ENCODE results near the gene GBA2.

GBA2 gene

DNA sequence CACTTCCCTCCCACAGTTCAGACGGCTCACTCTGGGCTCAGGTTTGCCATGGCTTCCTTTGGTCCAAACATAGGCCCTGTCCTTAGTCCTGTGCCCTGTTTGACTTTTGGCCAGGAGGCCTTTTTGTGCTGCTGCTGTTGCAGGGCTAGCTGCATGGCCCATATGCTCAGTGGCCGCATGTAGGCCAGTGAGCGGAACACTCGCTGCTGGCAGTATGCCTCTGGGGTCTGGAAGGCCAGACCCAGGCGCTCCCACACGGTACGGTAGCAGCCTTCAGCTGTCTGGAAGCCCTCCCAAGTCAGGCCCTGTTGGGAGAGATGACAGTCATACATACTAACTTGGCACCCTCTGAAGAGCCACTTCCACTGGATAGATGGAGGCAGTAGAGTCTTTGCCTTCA is 11.9 kb downstream of the GBA2 start:
- no peak for DNase-seq (ENCODE audit: low read depth)

DNA sequence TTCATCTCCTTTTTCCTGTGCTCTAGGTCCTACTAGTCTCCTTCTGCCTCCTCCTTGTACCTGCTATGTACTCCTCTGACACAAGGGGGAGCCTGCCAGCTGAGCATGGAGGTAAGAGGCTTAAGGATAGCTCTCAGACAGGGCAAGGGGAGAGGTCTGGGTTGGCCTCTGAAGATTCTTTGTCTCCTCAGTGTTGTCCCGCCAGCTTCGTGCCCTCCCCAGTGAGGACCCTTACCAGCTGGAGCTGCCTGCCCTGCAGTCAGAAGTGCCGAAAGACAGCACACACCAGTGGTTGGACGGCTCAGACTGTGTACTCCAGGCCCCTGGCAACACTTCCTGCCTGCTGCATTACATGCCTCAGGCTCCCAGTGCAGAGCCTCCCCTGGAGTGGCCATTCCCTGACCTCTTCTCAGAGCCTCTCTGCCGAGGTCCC is 12.8 kb downstream of the GBA2 start:
- DNase-seq (ENCODE audit: low read depth): no peak

DNA sequence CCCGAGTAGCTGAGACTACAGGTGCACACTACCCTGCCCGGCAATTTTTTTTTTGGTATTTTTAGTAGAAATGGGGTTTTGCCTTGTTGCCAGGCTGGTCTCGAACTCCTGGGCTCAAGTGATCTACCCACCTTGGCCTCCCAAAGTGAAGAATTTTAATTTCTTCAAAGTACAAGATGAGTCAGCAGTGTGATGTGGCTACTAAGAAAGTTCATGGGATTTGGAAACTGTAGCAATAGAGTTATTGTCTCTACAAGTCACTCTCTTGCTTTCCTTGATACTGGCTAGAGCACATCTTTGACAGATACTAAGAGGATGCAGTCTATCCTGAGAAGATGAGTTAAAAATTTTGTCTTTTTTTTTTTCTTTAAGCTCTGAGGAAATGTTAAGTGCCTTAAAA is 14.9 kb downstream of the GBA2 start:
- no peak for DNase-seq (ENCODE audit: low read depth)

DNA sequence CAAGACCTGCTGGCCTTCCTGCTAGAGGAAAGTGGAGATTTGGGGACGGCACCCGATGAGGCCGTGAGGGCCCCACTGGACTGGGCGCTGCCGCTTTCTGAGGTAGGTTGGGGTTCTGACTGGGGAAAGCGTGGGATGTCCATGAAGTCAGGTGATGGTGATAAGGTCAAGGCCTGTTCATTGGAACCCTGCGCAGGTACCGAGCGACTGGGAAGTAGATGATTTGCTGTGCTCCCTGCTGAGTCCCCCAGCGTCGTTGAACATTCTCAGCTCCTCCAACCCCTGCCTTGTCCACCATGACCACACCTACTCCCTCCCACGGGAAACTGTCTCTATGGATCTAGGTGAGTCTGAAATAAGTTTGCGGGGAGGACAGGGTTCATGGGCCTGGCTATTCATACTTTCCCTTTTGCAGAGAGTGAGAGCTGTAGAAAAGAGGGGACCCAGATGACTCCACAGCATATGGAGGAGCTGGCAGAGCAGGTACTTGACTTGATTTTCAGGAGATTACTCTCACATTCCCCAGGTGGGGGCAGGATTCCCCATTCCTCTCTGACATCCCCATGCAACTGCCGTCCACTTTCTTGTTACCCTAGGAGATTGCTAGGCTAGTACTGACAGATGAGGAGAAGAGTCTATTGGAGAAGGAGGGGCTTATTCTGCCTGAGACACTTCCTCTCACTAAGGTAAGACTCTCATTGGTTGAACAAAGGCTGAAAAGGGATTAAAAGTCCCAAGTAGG is 16.1 kb downstream of the GBA2 start:
- no peak for DNase-seq (ENCODE audit: low read depth)

DNA sequence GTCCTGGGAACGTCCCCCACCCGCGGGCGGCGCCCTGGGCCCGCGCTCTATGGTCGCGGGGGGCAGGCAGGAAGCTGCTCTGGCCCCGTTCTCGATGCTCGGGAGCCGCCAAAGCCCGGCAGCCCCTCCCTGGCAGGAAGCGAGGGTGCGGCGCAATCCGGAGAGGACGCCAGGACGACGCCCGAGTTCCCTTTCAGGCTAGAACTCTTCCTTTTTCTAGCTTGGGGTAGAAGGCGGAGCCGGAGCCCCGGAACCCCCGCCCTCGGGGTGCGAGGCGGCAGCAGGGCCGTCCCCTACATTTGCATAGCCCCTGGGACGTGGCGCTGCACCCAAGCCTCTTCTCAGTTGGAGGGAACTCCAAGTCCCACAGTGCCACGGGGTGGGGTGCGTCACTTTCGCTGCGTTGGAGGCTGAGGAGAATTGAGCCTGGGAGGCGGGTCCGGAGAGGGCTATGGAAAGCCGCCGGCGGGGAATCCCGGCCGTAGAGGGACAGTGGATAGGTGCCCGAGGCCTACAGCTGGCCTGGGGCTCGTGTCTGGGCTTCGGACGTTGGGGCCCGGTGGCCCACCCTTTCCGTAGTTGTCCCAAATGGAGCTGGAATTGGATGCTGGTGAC is 16.7 kb downstream of the GBA2 start, which contains the start of the genes CREB3 and TLN1:
CREB3 (plus strand) TSS at position 482 of the 615 bp plus-strand sequence; CDS start at position 589, 107 bp downstream.
TLN1 (minus strand) TSS at position 11 of the 615 bp plus-strand sequence. CDS start 6,501 bp downstream, outside the sequence.
- peak; percentile 93 for DNase-seq (ENCODE audit: low read depth)

DNA sequence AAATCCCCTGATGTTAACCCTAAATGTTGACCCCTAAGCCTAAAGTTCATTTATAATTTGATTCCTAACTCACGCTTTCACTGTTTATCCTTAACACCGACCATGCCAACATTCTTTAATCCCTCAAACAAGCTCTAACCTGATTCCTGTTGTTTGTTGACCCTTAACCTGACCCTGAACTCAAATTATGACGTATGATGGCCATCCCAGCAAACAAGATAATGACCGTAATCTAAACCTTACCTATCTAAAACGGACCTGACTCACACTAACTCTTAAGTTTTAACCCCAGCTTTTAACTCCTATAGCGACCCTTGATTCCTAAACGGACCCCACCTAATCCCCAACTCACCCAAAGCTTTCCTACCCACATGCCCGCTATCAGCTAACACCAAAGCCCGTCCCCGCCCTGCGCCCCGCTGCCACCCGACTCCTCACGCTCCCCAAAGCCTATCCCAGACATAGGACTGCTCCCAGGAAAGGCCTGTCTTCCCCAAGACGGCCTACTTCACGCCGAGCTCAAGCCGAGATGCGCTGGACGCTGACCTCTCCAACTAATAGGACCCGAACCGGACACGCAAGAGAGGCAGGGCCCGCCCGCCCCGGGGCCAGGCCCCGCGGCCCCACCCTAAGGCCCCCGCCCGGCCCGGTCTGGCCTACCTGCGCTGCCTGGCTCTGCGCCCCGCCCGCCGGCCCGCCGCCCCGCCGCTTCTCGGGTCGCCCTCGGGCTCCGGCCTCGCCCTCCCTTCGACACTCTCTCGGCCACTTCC is 17.4 kb downstream of the GBA2 start:
- no peak for DNase-seq (ENCODE audit: low read depth)

DNA sequence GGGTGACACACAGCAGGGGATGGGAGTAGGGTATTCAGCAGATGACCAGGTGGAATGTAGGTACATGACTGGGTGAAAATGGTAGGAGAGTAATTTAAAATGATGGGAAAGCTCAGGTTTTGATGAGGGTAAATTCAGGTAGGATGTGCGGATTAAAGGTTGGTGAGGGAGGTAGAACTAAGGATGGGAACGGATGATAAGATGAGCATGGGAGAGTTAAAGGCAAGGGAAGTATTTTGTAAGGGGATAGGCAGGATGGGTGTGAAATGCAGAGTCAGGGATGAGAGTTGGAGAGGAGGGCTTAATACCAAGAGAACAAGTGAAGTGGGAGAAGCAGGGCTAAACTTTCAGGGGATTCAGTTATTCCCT is 18.6 kb downstream of the GBA2 start:
- no peak for DNase-seq (ENCODE audit: low read depth)

DNA sequence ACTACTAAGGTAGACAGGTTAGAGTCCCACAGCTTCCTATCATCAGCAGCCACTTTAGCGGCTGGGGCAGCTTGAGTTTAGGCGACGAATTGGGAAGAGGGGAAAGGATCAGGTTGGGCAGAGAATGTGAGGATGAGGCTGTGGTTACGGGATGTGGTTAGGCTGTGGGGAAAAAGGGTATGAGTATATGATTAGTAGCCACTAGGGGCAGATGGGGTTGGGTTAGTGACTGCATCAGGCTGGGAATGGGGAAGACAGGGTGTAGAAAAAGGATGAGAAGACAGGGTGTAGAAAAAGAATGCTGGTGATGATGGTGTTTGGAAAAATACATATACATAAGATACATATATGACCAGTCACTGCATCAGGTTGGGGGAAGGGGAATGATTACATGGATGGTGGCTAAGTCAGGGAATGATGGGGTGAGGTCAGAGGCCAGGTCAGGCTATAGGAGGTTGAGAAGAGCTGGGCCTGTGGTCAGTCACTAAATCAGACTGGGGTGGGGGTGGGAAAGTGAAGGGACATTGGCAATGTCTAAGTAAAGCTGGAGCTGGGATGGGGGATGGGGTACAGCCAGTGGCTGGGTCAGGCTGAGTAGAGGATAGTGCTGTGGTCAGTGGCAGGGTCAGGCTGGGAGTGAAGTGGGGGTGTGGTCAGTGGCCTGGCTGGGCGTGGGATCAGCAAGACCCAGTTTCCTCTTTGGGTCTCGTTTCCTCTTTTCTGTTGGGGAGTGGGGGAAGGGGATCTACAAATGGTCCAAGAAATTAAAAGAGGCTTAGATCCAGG is 19.1 kb downstream of the GBA2 start:
- no peak for DNase-seq (ENCODE audit: low read depth)

DNA sequence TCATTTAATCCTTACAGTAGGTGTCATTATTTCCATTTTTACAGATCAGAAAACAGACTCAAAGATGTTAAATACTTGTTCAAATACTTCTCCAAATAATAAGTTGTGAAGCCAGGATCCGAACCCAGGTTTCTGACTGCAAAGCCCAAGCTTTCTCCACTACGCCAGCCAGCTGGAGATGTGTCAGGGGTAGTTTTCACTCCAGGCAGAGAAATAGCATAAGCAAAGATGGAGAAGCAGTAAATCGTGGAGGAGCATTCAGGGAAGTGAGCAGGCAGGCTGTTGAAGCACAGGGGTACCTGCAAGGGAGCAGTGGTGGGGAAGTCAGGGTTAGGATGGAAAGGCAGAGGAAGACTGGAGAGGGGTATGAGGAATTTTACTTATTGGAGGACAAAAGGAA is 19.9 kb downstream of the GBA2 start:
- no peak for DNase-seq (ENCODE audit: low read depth)

DNA sequence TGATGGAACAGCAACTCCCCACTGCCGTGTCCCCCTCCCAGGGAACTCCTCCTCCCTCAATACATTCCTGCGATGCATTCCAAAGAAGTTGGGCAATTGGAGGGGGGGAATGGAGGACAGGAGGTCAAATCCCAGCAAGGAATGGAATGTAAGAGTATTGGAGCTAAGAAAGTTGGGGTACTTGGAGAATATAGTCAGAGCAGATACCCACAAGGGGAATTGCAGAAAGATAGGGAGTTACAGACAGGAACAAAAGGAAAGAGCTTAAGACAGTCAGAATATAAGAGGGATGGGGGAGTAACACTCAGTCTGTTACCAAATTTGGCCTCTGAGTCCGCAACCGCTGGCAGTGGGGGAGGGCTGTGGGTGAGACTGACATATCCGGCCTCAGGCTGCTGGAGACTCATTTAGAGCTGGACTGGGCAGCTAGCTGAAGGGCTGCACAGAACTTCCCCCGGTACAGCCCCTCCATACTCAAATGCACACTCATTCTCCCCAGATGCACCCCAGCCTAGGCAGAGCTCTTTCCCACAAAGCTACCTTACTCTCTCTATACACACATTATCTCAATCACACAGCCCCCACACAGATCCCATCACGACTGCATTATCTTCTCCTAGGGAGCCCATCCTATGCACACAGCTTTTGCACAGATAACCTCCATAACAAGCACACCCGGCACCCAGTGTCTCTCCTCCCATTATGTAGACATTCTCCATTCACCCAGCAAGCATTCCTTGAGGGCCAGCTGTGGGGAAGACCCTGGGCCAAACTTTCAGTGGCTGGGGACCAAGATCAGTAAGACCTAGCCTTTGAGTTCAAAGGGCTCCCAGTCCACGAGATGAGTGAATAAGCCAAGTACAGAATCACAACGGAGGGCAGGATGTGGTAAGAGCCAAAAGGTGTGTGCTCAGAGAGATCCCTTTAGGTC is 20.7 kb downstream of the GBA2 start:
- peak; percentile 14 for DNase-seq (ENCODE audit: low read depth)

DNA sequence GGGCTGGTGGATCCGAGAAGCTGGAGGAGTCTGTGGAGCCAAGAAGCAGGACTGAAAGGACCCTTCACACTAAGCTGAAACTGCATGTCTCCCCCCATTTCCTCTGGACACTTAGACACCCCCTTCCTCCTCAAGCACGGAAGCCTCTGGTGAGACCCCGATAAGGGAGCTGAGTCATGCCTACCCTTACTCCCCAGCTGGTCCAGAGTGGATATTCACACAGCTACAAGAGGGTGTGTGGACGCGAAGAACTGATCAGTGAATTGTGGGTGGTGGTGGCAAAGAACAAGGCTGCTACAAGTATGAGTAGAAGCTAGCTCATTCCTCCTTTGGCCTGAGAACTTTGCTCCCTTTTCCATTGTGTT is 21.4 kb downstream of the GBA2 start:
- DNase-seq (ENCODE audit: low read depth): no peak

DNA sequence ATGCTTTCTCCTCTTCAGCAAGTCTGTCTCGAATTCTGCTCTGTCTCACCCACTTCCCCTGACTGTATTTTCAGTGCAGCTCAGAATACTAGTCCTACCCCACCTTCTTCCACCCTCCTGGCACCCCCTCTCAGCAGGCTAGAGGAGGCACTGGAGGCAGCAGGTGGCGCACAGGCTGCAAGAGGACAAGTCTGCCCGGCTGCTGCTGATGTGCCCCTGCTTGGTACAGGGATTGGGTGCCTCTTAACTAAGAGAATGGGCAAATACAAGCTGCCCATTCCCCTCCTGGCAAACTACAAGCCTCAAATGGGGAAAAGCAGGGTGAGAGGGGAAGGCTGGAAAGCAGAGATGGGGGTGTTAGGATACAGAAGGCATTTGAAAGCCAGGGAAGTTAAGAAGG is 22.1 kb downstream of the GBA2 start:
- no peak for DNase-seq (ENCODE audit: low read depth)

DNA sequence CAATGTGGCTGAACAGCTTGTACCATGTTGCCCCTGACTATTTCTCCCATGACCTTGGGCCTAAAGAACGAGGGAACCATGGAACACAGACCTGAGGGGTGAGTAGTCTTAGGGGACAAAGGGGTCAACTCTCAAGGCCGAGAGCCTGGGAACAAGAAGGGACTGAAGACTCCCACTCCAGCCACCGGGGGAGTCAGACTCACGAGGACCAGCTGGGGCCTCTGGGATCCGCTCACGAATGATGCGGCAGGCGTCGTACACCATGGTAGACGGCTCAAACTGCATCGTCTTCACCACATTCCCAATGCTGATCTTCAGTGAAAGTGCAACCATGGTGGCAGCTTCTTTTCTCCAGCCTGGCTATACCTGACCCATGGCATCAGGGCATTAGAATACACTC is 23.7 kb downstream of the GBA2 start:
- DNase-seq (ENCODE audit: low read depth): no peak

DNA sequence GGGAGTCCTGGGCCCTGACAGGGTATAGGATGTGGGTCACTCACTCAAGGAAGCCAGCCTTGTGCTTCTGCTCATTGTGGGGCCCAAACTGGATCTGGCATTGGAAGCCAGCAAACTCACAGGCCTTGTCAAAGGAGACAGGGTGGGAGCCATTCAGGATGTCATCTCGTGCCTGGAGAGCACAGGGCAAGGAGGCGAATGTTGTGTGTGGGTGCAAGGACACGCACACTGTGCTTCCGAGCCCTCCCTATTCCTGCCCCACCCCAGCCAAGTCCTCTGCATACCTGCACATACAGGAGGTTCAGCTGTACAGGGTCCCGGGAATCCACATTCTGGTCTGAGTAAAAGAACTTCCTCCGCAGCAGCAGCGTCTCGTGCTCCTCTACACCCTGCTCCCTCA is 25.1 kb downstream of the GBA2 start:
- no peak for DNase-seq (ENCODE audit: low read depth)

DNA sequence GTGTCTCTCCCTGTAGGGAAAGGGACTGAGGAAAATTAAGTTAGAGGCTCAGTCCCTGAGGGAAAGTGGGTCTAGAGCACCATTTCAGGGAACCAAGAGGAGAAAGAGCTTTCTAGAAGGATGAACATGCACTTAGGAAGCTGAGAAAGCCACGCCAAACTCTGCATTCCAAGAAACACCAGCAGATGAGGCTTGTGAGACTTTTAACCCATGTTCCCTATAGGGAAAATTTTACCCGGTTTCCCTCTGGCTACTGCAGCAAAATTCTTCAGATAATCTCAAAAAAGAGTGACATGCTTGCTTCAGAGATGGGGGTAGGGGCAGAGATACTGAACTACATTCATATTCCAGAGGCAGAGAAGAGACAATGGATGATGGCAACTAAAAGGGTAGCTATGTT is 25.6 kb downstream of the GBA2 start:
- DNase-seq (ENCODE audit: low read depth): no peak

DNA sequence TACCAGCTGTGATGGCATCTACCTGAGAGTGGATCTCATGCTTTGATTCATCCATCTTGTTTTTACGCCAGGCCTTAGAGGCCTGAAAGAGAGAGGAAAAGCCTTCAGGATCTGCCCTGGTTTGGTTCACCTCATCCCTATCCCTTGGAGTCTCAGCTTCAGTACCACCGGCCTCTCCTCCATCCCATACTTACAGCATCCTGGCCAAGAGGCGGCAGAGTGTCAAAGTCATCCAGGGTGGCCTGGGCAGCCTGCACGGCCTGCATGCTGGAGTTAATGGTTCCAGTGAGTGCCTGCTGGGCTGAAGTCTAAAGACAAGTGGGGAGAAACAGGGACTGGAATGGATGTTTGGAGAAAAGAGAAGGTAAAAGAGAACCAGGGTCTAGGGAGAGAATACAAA is 29.5 kb downstream of the GBA2 start:
- DNase-seq (ENCODE audit: low read depth): no peak

DNA sequence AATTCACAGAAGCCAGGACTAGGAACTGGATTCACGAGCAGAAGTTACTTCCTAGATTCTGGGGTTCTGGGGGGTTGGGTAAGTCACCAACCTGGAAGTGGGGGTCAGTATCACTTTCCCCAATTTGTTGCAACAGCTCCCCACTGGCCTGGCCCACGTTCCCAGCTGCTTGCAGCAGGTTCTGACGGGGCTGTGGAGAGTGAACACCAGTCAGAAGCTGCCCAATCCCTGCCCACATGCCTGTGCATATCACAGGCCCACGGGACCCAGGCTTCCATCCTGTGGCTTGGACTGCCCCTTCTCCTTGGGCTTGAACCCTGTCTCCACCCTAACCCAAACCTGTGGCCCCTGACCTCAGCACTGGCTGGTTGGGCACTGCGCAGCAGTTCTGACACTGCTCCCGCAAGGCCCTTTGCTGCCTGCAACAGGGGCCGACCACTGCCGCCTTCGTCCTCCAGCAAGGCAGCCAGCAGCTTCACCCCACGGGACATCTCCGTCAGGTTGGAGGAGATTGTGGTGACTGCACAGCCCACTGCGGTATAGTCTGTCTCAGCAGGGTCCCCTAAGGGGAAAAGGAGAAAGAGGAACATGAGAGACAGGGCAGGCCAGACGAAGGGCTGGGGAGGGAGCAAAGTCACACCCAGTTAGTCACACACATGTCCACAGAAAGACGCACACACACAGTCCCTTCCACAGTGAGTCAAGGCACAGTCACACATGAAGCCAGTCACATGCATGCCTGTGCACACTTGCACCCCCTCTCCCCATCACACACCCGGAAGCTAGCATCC is 30.1 kb downstream of the GBA2 start:
- DNase-seq (ENCODE audit: low read depth): no peak

DNA sequence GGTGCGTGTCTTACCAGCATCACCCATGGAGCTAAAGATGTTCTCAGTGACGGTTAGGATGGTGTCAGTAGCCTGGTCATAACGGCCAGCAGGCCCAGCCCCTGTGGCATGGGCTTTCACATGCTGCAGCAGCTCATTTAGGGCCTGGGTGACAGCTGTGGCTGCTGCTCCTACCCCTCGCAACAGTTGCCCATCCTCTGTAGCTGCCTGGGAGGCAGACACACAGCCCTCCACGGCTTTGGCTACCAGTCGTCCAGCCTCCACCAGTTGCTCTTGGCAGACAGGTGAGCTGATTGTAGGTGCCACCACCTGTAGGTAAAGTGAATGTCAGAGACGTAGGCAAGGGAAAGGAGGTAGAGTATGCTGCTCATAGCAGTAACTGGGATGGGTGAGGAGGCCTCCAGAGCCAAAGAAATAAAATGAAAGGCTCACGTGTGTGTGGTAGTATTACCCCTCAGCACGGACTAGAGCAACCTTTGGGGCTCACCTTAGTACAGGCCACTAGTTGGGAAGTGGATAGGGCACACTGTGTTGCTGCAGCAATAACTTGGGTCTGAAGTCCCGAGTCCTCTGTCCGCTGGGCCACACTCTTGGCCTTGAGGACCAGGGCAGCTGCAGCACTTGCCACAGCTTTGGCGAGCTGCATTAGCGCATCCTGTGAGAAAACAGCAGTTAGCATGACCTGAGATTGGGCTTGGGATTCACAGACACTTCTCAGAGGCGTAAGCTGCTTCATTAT is 31.7 kb downstream of the GBA2 start:
- no peak for DNase-seq (ENCODE audit: low read depth)

DNA sequence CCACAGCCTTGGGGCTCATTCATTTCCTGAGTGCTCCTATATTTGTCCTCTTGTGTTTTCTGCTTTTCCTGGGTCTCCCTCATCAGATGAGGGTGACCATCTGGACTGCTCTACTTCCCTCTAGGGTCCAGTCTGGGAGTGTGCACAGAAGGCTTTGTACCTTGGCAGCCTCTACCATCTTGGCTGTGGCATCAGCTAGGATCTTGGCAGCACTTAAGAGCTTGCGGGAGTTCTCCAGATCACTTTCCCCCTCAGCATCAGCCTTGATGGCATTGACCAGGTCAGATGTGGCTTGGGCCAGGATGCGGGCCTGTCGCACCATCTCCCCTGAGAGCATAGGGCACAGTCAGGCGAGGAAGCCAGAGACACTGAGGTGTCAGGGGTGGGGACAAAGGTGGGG is 32.8 kb downstream of the GBA2 start:
- DNase-seq (ENCODE audit: low read depth): no peak

Measured in stimulated activated CD8-positive, alpha-beta memory T cell treated with anti-CD3 and anti-CD28 coated beads, Interleukin-7, amount 100 ng/mL, for 24 hours (primary cell).